ENCODE results near the gene CLN3.
A peak's percentile ranks its signal among the peaks of the same experiment; 100 is the strongest.
"Not testable (repeated sequence)": the region's sequence is repeated elsewhere in the genome, so short reads cannot be mapped to it uniquely, and the experiment has no call there.

The CLN3 gene

GRCh38 chr16:28492511-28492910 is 637 bp upstream of the CLN3 start:
- H3K4me3 ChIP-seq (ENCODE audit: low read depth, low read length), result peak overlapping the region; percentile 99
- TF ChIP-seq, protein P1, sequence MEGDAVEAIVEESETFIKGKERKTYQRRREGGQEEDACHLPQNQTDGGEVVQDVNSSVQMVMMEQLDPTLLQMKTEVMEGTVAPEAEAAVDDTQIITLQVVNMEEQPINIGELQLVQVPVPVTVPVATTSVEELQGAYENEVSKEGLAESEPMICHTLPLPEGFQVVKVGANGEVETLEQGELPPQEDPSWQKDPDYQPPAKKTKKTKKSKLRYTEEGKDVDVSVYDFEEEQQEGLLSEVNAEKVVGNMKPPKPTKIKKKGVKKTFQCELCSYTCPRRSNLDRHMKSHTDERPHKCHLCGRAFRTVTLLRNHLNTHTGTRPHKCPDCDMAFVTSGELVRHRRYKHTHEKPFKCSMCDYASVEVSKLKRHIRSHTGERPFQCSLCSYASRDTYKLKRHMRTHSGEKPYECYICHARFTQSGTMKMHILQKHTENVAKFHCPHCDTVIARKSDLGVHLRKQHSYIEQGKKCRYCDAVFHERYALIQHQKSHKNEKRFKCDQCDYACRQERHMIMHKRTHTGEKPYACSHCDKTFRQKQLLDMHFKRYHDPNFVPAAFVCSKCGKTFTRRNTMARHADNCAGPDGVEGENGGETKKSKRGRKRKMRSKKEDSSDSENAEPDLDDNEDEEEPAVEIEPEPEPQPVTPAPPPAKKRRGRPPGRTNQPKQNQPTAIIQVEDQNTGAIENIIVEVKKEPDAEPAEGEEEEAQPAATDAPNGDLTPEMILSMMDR (IDR thresholded peaks at IDR 0.05; ENCODE audit: insufficient read depth, low read depth, low read length, missing control alignments), result no peak
- no peak for DNase-seq (ENCODE audit: low read depth)

DNA sequence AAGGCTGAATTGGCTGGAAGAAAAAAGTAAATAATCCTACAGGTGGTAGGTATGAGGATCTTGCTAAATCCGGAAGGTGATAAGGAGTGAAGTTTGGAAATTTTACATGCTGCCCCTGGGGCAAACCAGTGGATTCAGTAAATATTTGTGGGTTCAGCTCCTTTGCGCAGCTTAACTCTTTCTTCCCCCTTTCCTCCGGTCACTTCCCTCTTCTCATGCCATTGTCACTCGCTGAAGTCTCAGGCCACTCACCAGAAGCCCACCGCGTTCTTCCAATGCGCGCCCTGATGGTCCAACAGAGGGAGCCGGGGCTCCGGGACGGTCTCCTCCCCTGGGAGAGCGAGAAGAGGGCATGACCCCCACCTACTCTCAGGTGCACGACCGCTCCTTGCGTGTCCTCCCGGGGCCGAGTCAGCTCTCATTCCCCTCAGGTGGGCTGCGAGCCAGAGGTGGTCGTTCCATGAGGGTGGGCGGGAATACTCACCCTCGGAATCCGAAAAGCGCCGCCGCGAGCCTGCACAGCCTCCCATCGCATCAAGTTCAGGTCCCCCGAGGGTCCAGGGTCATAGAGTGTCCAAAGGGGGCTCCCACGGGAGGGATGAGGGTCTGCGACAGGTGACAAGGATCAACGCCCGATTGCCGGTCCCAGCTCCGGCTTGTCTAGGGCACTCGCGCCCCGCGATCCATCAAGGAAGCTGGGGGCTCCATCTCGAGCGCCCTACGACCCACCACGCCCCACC is 474 bp downstream of the CLN3 start:
- H3K4me3 ChIP-seq (ENCODE audit: low read depth, low read length), result peak overlapping the region; percentile 99
- TF ChIP-seq, protein P1 (IDR thresholded peaks at IDR 0.05; ENCODE audit: insufficient read depth, low read depth, low read length, missing control alignments), result peak; percentile 11
- DNase-seq (ENCODE audit: low read depth), result peak; percentile 39

DNA sequence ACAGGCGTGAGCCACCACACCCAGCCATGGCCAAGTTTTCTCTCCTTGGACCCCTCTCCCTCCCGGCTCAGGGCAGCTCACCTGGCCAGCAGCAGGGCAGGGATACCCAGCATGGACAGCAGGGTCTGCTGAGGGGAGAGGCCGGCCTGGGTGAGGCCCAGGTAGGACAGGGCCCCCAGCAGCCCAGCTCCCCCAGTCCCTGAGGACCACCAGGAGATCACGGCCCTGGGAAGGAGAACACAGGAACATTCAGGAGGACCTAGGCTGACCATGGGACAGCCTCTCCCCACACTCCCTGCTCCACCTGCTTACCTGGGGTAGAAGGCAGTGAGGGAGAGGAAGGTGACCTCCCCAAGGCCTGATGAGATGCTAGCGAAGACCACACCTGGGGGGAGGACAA is 5.6 kb downstream of the CLN3 start:
- TF ChIP-seq, protein P1 (IDR thresholded peaks at IDR 0.05; ENCODE audit: insufficient read depth, low read depth, low read length, missing control alignments), result no peak
- DNase-seq (ENCODE audit: low read depth), result no peak

GRCh38 chr16:28483361-28483760 is 8.5 kb downstream of the CLN3 start:
- DNase-seq (ENCODE audit: low read depth); H3K4me3 ChIP-seq (ENCODE audit: low read depth, low read length): not testable (repeated sequence)

More for the DNA sequence above, 5.6 kb downstream of the CLN3 start:
- no peak overlapping the region for H3K4me3 ChIP-seq (ENCODE audit: low read depth, low read length)

- H3K4me3 ChIP-seq (ENCODE audit: low read depth, low read length), result no peak overlapping the region
- DNase-seq (ENCODE audit: low read depth), result no peak
- TF ChIP-seq, protein P1 (IDR thresholded peaks at IDR 0.05; ENCODE audit: insufficient read depth, low read depth, low read length, missing control alignments), result no peak
Measured at GRCh38 chr16:28482026-28482425, 9.8 kb downstream of the CLN3 start.

DNA sequence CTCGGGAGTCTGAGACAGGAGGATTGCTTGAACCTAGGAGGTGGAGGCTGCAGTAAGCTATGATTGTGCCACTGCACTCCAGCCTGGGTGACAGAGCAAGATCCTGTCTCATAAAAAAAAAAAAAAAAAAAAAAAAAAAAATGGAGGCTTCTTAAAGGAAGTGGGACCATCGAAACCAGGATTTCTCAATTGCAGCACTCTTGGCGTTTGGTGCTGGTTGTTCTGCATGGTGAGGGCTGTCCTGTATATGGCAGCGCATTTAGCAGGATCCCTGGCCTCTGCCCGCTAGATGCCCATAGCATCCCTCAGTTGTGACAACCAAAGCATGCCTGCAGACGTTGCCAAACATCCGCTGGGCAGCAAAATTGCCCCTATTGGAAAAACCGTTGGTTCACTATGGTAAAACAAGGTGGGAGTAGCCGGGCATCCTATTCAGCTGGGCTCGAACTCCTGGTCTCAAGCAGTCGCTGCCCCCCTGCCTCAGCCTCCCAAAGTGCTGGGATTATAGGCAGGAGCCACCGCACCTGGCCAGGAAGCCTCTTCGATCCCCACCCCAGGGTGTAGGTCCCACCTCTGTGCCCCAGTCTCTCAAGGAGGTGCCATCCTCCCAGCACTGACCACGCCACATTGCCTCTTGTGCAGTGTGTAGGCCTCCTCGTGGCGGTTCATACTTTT is 13.2 kb downstream of the CLN3 start:
- TF ChIP-seq, protein P1 (IDR thresholded peaks at IDR 0.05; ENCODE audit: insufficient read depth, low read depth, low read length, missing control alignments), result no peak
- H3K4me3 ChIP-seq (ENCODE audit: low read depth, low read length), result no peak overlapping the region
- no peak for DNase-seq (ENCODE audit: low read depth)

GRCh38 chr16:28477311-28477920 is 14.5 kb downstream of the CLN3 start:
- H3K4me3 ChIP-seq (ENCODE audit: low read depth, low read length), result no peak overlapping the region
- DNase-seq (ENCODE audit: low read depth), result no peak
- TF ChIP-seq, protein P1 (IDR thresholded peaks at IDR 0.05; ENCODE audit: insufficient read depth, low read depth, low read length, missing control alignments), result no peak

Measured in GM12865 (cell line).